ENCODE results near the gene FOXL2NB. TPM values are rescaled to one million over a fixed set of nuclear protein-coding genes. Genes with fewer than 3 reads are reported as not detected.
A peak's percentile ranks its signal among the peaks of the same experiment; 100 is the strongest.
"Not testable (repeated sequence)": the region's sequence is repeated elsewhere in the genome, so short reads cannot be mapped to it uniquely, and the experiment has no call there.

FOXL2NB gene
- total and polyA plus RNA-seq, 2 of the 13 experiments (the other 11 are each of a cell fraction or from before 2014, with no cell fraction given): not detected

DNA sequence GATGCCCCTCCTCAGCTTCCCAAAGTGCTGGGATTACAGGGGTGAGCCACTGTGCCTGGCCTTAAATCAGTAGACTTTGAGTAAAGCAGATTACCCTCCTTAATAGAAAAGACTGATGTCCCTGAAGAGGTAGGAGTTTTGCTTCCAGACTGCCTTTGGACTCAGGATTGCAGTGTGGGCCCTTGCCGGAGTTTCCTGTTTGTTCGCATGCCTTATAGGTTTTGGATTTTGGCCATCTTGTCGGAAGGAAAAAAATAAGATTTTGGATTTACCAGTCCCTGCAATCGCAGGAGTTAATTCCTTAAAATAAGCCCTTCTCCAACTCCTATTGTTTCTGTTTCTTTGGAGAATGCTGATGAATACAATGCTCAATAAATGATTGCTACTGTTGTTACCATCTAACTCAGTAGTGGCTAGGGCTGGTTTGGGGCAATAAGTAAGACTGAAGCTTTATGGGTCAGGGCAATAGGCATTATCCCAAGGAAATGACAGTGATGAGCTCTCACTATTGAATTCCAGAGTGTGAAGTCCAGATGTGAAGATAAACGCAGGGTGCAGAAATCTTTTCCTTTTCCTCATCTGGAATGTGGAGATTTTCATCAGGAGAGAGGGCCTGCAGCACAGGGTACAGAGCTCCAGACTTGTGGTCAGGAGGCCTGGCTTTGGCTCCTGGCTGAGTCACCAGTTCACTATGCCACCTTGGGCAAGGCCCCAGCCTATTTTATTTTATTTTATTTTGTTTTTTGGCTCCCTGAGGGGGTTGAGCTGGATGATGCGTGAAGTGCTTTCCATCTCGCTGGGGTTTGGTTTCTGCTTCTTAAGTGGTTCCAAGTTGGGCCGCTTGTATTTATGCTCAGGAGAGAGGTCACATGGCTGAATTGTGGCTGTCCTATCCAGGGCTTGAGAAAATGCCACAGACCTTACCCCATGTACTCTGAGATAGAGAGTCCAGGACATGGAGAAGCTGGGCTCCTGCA is 25.4 kb upstream of the FOXL2NB start:
- Histone ChIP-seq H3K79me2 (ENCODE audit: insufficient read depth, low read length) (no peaks in the 10 kb centered on the region), H3K27me3 (ENCODE audit: control insufficient read depth in 1 of 2, insufficient read depth in 2 of 2, low read length in 2 of 2) (no peaks in the 10 kb centered on the region; a peak in 2 of 5 replicates), H3K9me3 (ENCODE audit: low read length) (no peaks in the 10 kb centered on the region), H3K4me2 (ENCODE audit: low read depth, low read length) (peak overlapping the region; percentile 20; the same call in 1 of the 2 replicates), H3K36me3 (replicated peaks in 1 of 2; ENCODE audit: control insufficient read depth in 1 of 2, insufficient read depth in 2 of 2, low read length in 2 of 2) (no peaks in the 10 kb centered on the region), H3K4me1 (ENCODE audit: insufficient read depth, low read length) (peaks cover 17% of the 10 kb centered on the region), H2AFZ (ENCODE audit: low read length) (no peak overlapping the region), H3K4me3 (replicated peaks in 1 of 3; ENCODE audit: insufficient read depth in 1 of 3, low read depth in 2 of 3, low read length in 3 of 3) (no peak overlapping the region), H4K20me1 (ENCODE audit: insufficient read depth, low read length) (no peaks in the 10 kb centered on the region), H3K27ac (ENCODE audit: extremely low read length, insufficient read depth, low read length) (no peak overlapping the region), H3K9ac (ENCODE audit: insufficient read depth, low read depth, low read length) (no peak overlapping the region)
- FAIRE-seq (no peak), ATAC-seq (peak; percentile 73), DNase-seq (ENCODE audit: low spot score) (peak; percentile 58)
- ChIA-PET CTCF (ENCODE audit: low intra/inter-chr PET ratio, low total read pairs) (interaction anchor here (1.3 to 2.1 kb wide), 3 partner anchors 327 to 504 kb away, joined by 3 to 12 read pairs (median 5); partner anchors contain the start of gene CEP70), POLR2A (interaction anchor here (1.2 kb wide), 1 partner anchor 58 kb away, joined by 6 read pairs; no protein-coding TSS in a partner anchor)
- 24% methylated on average over 8 of the region's 8 CpGs for WGBS (ENCODE audit: low lambda C conversion rate)
- in situ Hi-C loops (cut with HindIII; ENCODE audit: extremely low pct_ligation_motif_present, low pct_unique_long_range_greater_than_20kb): loop anchor here (10.0 kb wide), 1 partner anchor 507 kb away; no protein-coding TSS in a partner anchor
- BruUV-seq (replicated peaks): no TSS peak
- TF ChIP-seq FOSL2 (CRISPR knock-in tag; IDR thresholded peaks at IDR 0.05) (peak; percentile 60), YEATS4 (CRISPR knock-in tag; IDR thresholded peaks at IDR 0.05; ENCODE audit: borderline replicate concordance) (no peak)
- intact Hi-C loops (cut with micrococcal nuclease; ENCODE audit: unreplicated experiment): no loop called here

DNA sequence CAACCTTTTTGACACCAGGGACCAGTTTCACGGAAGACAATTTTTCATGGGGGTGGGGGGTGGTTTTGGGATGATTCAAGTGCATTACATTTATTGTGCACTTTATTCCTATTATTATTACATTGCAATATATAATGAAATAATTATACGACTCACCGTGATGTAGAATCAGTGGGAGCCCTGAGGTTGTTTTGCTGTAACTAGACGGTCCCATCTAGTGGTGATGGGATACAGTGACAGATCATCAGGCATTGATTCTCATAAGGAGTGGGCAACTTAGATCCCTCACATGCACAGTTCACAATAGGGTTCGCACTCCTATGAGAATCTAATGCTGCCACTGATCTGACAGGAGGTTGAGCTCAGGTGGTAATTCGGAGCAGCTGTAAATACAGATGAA is 24.6 kb upstream of the FOXL2NB start:
- POLR2A ChIA-PET: interaction anchor here (1.2 kb wide), 1 partner anchor 328 kb away, joined by 4 read pairs; the partner anchor contains the start of gene CEP70
- H3K9ac ChIP-seq (ENCODE audit: insufficient read depth, low read depth, low read length); H3K79me2 ChIP-seq (ENCODE audit: insufficient read depth, low read length); H2AFZ ChIP-seq (ENCODE audit: low read length); ATAC-seq; H3K27ac ChIP-seq (ENCODE audit: extremely low read length, insufficient read depth, low read length); intact Hi-C loops (cut with micrococcal nuclease; ENCODE audit: unreplicated experiment); BruUV-seq (replicated peaks); H4K20me1 ChIP-seq (ENCODE audit: insufficient read depth, low read length); H3K4me2 ChIP-seq (ENCODE audit: low read depth, low read length); H3K27me3 ChIP-seq (ENCODE audit: control insufficient read depth in 1 of 2, insufficient read depth in 2 of 2, low read length in 2 of 2); DNase-seq (ENCODE audit: low spot score); H3K4me3 ChIP-seq (replicated peaks in 1 of 3; ENCODE audit: insufficient read depth in 1 of 3, low read depth in 2 of 3, low read length in 3 of 3); H3K9me3 ChIP-seq (ENCODE audit: low read length); FAIRE-seq; H3K36me3 ChIP-seq (replicated peaks in 1 of 2; ENCODE audit: control insufficient read depth in 1 of 2, insufficient read depth in 2 of 2, low read length in 2 of 2): not testable (repeated sequence)
- CTCF ChIA-PET (ENCODE audit: low intra/inter-chr PET ratio, low total read pairs): interaction anchor here (1.3 to 2.1 kb wide), 4 partner anchors 223 to 505 kb away, joined by 3 to 13 read pairs (median 8); partner anchors contain the start of gene CEP70
- 64% methylated on average over 6 of the region's 6 CpGs for WGBS (ENCODE audit: low lambda C conversion rate)
- in situ Hi-C loops (cut with HindIII; ENCODE audit: extremely low pct_ligation_motif_present, low pct_unique_long_range_greater_than_20kb): loop anchor here (10.0 kb wide), 1 partner anchor 508 kb away; no protein-coding TSS in a partner anchor
- TF ChIP-seq STAG1 (CRISPR knock-in tag; IDR thresholded peaks at IDR 0.05): peak; percentile 23; the same call in 1 of the 2 replicates
- H3K4me1 ChIP-seq (ENCODE audit: insufficient read depth, low read length): peaks cover 13% of the 10 kb centered on the region

All from HepG2 (cell line).